Brain microvascular endothelial cell (primary cell): ENCODE measurements around the gene CEBPA.

Source experiments
- DNase-seq: peaks from one replicate; pipeline ENCODE4 v3.0.0-alpha.2; 2020
- H3K27ac ChIP-seq: fragments of 250-450 bp; sonication (Bioruptor Pico); 2 replicates; pipeline ENCODE4 v1.5.1; 2020; ENCODE audit warnings: mild to moderate bottlenecking, moderate library complexity
- H3K27me3 ChIP-seq: fragments of 250-450 bp; sonication (Bioruptor Pico); replicated peaks from 2 replicates; pipeline ENCODE4 v1.5.1; 2020; ENCODE audit warnings: mild to moderate bottlenecking
- H3K36me3 ChIP-seq: fragments of 250-450 bp; sonication (Bioruptor Pico); replicated peaks from 2 replicates; pipeline ENCODE4 v1.5.1; 2020; ENCODE audit warnings: mild to moderate bottlenecking
- H3K4me3 ChIP-seq: 2 replicates; pipeline ENCODE4 v1.5.1; 2011; ENCODE audit warnings: low read depth, mild to moderate bottlenecking, control low read depth, low read length, moderate library complexity
- in situ Hi-C: cut with HindIII; loops from 2 replicates; pipeline ENCODE4 v1.10.0; 2017; ENCODE audit warnings: low sequenced_read_pairs, low pct_ligation_motif_present
- TF ChIP-seq, protein P1 (sequence below): IDR thresholded peaks from 2 replicates; pipeline ENCODE4 v1.5.1; 2011; ENCODE audit warnings: low read depth, mild to moderate bottlenecking, moderate library complexity, low read length, control low read depth, inconsistent platforms; ENCODE audit errors: missing control alignments

Gene CEBPA

DNA sequence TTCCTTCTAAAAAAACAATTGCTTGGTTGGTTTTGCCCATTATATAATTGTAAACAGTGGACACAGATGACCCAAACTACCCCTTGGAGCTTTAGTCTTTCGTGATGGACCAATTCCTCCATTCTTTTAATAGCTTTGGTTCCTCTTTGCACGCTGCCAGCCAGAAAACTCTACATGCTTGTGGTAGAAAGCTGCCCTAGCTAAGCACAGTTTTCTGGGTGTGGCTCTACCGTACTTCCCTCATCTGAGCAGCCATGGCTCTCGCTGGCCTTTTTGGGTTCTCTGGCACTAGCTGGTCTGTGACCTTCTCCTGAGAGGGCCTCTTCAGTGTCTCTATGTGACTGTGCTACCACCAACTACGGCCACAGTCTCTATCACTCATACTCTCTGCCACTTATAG lies 29.9 kb upstream of the CEBPA start:
- in situ Hi-C loops, result no loop called here
- no peak overlapping the region for H3K4me3 ChIP-seq
- no peak overlapping the region for H3K27ac ChIP-seq
- no peaks in the 10 kb centered on the region for H3K27me3 ChIP-seq
- H3K36me3 ChIP-seq, result no peaks in the 10 kb centered on the region
- DNase-seq, result no peak
- TF ChIP-seq, protein P1, sequence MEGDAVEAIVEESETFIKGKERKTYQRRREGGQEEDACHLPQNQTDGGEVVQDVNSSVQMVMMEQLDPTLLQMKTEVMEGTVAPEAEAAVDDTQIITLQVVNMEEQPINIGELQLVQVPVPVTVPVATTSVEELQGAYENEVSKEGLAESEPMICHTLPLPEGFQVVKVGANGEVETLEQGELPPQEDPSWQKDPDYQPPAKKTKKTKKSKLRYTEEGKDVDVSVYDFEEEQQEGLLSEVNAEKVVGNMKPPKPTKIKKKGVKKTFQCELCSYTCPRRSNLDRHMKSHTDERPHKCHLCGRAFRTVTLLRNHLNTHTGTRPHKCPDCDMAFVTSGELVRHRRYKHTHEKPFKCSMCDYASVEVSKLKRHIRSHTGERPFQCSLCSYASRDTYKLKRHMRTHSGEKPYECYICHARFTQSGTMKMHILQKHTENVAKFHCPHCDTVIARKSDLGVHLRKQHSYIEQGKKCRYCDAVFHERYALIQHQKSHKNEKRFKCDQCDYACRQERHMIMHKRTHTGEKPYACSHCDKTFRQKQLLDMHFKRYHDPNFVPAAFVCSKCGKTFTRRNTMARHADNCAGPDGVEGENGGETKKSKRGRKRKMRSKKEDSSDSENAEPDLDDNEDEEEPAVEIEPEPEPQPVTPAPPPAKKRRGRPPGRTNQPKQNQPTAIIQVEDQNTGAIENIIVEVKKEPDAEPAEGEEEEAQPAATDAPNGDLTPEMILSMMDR, result no peak

DNA sequence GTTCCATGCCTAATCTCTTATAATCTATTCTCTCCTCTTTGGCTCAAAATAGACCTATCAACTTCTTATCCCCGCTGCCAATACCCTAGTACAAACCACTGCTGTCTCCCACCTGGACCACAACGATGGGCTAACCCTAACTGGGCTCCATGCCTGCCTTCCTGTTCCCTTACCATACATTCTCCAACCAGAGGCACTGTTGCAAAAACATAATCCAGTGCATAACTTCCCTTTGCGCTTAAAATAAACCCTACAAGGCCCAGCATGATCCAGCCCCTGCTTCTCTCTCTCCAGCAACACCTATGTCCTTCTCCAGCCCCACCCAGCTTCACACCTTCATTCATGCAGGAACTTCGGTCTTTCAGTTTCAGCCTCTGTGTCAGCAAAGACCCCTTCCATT lies 27.4 kb upstream of the CEBPA start:
- H3K27ac ChIP-seq, result no peak overlapping the region
- H3K36me3 ChIP-seq, result no peaks in the 10 kb centered on the region
- in situ Hi-C loops, result no loop called here
- TF ChIP-seq, protein P1, result no peak
- no peak overlapping the region for H3K4me3 ChIP-seq
- DNase-seq, result no peak
- H3K27me3 ChIP-seq, result no peaks in the 10 kb centered on the region

DNA sequence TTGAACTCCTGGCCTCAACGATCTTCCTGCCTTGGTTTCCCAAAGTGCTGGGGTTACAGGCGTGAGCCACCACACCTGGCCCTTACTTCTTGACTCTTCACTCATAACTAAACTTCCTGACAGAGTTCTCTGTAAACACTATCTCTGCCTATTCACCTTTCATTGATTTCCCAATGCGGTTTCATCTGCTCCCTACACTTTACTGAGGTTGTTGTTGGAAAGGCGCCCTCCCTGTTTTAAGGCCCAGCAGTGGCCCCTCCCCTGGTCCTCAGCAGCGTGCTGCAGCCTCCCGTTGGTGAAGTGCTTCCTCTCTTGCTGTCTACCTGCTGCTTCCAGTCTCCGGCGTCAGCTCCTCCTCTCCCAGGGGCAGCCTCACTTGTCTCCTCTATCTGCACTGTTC lies 26.7 kb upstream of the CEBPA start:
- TF ChIP-seq, protein P1, result no peak
- in situ Hi-C loops, result no loop called here

DNA sequence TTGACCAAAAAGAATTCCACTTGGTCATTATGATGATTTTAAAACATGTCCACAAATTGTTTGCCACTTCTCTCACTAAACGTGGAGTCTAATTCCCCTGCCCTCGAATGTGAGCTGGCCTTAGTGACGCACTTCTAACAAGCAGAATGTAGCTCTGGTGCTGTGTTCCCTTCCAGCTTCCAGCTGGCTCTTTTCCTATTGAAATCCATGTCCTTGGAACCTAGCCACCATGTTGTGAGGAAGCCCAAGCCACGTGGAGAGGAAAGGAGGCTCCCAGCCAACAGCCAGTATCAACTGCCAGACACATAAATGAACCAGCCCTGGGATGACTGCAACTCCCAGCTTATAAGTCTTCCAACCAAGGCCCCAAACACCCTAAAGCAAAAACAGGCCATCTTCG lies 23.6 kb upstream of the CEBPA start:
- Histone ChIP-seq H3K27me3 (no peaks in the 10 kb centered on the region), H3K4me3 (no peak overlapping the region), H3K27ac (no peak overlapping the region), H3K36me3 (no peaks in the 10 kb centered on the region)
- TF ChIP-seq, protein P1, result no peak
- DNase-seq, result no peak
- in situ Hi-C loops, result no loop called here

More for the DNA sequence above, 26.7 kb upstream of the CEBPA start:
- no peak for DNase-seq
- H3K27ac ChIP-seq, result no peak overlapping the region
- no peaks in the 10 kb centered on the region for H3K27me3 ChIP-seq
- H3K4me3 ChIP-seq, result no peak overlapping the region
- H3K36me3 ChIP-seq, result no peaks in the 10 kb centered on the region

DNA sequence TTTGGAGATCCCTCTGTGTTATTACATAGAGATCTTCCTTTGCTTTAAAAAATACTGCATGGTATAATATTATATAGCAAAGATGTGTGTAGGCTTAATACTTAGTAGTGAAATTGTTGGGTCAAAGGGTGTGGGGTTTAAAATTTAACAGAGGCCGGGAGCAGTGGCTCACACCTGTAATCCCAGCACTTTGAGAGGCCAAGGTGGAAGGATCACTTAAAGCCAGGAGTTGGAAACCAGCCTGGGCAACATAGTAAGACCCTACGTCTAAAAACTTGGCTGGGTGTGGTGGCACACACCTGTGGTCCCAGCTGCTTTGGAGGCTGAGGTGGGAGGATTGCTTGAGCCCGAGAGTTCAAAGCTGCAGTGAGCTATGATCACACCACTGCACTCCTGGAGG lies 22.3 kb upstream of the CEBPA start:
- no peak for DNase-seq
- TF ChIP-seq, protein P1, result no peak
- H3K27ac ChIP-seq, result no peak overlapping the region
- in situ Hi-C loops, result no loop called here
- H3K4me3 ChIP-seq, result no peak overlapping the region
- H3K36me3 ChIP-seq, result no peaks in the 10 kb centered on the region
- no peaks in the 10 kb centered on the region for H3K27me3 ChIP-seq

DNA sequence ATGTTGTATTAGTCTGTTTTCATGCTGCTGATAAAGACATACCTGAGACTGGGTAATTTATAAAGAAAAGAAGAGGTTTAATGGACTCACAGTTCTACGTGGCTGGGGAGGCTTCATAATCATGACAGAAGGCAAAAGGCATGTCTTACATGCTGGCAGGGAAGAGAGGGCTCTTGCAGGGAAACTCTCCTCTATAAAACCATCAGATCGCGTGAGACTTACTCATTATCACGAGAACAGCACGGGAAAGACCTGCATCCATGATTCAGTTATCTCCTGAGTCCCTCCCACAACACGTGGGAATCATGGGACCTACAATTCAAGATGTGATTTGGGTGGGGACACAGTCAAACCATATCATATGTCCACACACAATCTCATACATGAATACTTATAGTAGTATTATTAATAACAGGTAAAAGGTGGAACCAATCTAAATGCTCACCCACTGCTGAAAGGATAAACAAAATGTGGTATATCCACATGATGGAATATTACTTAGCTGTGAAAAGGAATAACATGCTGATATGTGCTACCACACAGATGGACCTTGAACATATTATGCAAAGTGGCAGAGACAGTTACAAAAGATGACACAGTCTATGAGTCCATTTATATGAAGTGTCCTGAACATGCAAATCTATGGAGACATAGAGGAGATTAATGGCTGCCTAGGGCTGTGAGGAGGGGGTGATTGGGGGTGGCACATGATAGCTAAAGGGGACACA lies 20.9 kb upstream of the CEBPA start:
- TF ChIP-seq, protein P1, result no peak
- in situ Hi-C loops, result no loop called here
- no peak for DNase-seq
- Histone ChIP-seq H3K4me3 (no peak overlapping the region), H3K27ac (no peak overlapping the region), H3K27me3 (no peaks in the 10 kb centered on the region), H3K36me3 (no peaks in the 10 kb centered on the region)
